OCI-M1 (cell line): Measurements from ENCODE around the gene CTRL.

Experiments used
- DNase-seq: peaks from one replicate; lab custom pipeline; 2025; lab: John Stamatoyannopoulos, UW

Gene CTRL

GRCh38 chr16:67962135-67962534, 30.5 kb upstream of the CTRL start:
- no peak for DNase-seq

- DNase-seq = no peak
Measured at GRCh38 chr16:67961551-67961957, 29.9 kb upstream of the CTRL start.

- DNase-seq = no peak
Measured at GRCh38 chr16:67959536-67960329, 28.1 kb upstream of the CTRL start.

GRCh38 chr16:67957622-67958021, 26.0 kb upstream of the CTRL start:
- no peak for DNase-seq

- no peak for DNase-seq
Measured at GRCh38 chr16:67954421-67955196, 22.9 kb upstream of the CTRL start.

GRCh38 chr16:67953641-67954375, 22.1 kb upstream of the CTRL start:
- no peak for DNase-seq

GRCh38 chr16:67951485-67951884, 19.8 kb upstream of the CTRL start:
- DNase-seq = no peak

GRCh38 chr16:67950335-67950843, 18.7 kb upstream of the CTRL start:
- no peak for DNase-seq

GRCh38 chr16:67949645-67950044, 18.0 kb upstream of the CTRL start:
- DNase-seq = no peak

- no peak for DNase-seq
Measured at GRCh38 chr16:67948015-67948414, 16.4 kb upstream of the CTRL start.

GRCh38 chr16:67946966-67947558, 15.4 kb upstream of the CTRL start:
- no peak for DNase-seq

- DNase-seq = no peak
Measured at GRCh38 chr16:67946128-67946569, 14.5 kb upstream of the CTRL start.

- DNase-seq = no peak
Measured at GRCh38 chr16:67945392-67945933, 13.8 kb upstream of the CTRL start.

- DNase-seq = no peak
Measured at GRCh38 chr16:67944690-67945391, 13.2 kb upstream of the CTRL start.

- DNase-seq = peak; percentile 92
Measured at GRCh38 chr16:67943619-67944504, 12.2 kb upstream of the CTRL start, which contains the start of gene LCAT. TSS of gene LCAT (minus strand) at chr16:67944120. CDS start at chr16:67944101, 19 bp downstream.

- DNase-seq = no peak
Measured at GRCh38 chr16:67943256-67943618, 11.6 kb upstream of the CTRL start.

- DNase-seq = no peak
Measured at GRCh38 chr16:67942510-67943255, 11.0 kb upstream of the CTRL start.

GRCh38 chr16:67942200-67942509, 10.5 kb upstream of the CTRL start:
- DNase-seq = peak; percentile 66

GRCh38 chr16:67941469-67942199, 10.0 kb upstream of the CTRL start:
- no peak for DNase-seq
